Measurements from ENCODE around the gene ADCY6. TPM values are rescaled to one million over a fixed set of nuclear protein-coding genes. Genes with fewer than 3 reads are reported as not detected.

The ADCY6 gene
- total and polyA plus RNA-seq, 2 donors (not counting 3 experiments of a cell fraction or from before 2014, with no cell fraction given) = 37.0 to 46.2 TPM

DNA sequence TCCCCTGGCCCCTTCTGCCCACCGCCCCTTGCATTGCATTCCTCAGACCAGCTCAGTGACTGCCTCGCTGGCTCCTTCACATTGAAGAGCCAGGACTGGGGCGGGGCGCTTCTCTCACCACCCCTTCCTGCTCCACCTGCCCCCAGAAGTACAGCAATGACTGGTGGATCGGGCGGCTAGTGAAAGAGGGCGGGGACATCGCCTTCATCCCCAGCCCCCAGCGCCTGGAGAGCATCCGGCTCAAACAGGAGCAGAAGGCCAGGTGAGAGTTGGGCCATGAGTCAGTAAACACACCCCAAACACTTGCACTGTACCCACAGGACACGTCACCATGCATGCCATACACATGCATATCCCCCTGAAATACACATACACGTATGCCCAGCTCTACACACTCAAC is 35.2 kb upstream of the ADCY6 start:
- intact Hi-C loops (cut with micrococcal nuclease) (no loop called here), dilution Hi-C loops (cut with MboI; ENCODE audit: extremely low pct_ligation_motif_present, low sequenced_read_pairs) (no loop called here)
- no peak for DNase-seq (ENCODE audit: low read depth, low spot score)
- H3K4me3 ChIP-seq (replicated peaks in 1 of 3; ENCODE audit: insufficient read depth in 1 of 3, low read depth in 1 of 3, low read length in 3 of 3) = no peak overlapping the region
- H3K27me3 ChIP-seq (ENCODE audit: control insufficient read depth in 2 of 2, insufficient read depth in 2 of 2, low read length in 2 of 2) = no peaks in the 10 kb centered on the region
- H3K4me2 ChIP-seq (ENCODE audit: insufficient read depth, low read length) = no peak overlapping the region
- no peaks in the 10 kb centered on the region for H4K20me1 ChIP-seq (replicated peaks; ENCODE audit: control insufficient read depth, extremely low read depth, insufficient read depth, low read length)
- FAIRE-seq = no peak
- H3K27ac ChIP-seq (ENCODE audit: insufficient read depth, low read depth, low read length) = no peak overlapping the region
- peaks cover 6 to 47% of the 10 kb centered on the region in 2 experiments for H3K36me3 ChIP-seq (ENCODE audit: control insufficient read depth in 2 of 2, extremely low read depth in 1 of 2, insufficient read depth in 2 of 2, low read length in 2 of 2)
- H3K9me1 ChIP-seq (replicated peaks; ENCODE audit: control insufficient read depth, extremely low read depth, insufficient read depth, low read length) = no peaks in the 10 kb centered on the region
- no peak overlapping the region for H3K9ac ChIP-seq (replicated peaks; ENCODE audit: extremely low read depth, insufficient read depth, low read length)
- no peaks in the 10 kb centered on the region for H3K79me2 ChIP-seq (ENCODE audit: control insufficient read depth, insufficient read depth, low read length)
- no peaks in the 10 kb centered on the region for H3K4me1 ChIP-seq (ENCODE audit: control insufficient read depth, extremely low read depth, insufficient read depth, low read length)
- ChIA-PET CTCF (interaction anchor here (1.2 to 1.4 kb wide), 2 partner anchors 29 to 71 kb away, joined by 3 read pairs; no protein-coding TSS in a partner anchor), POLR2A (no interaction called here)
- TF ChIP-seq MYC (IDR thresholded peaks at IDR 0.05; ENCODE audit: low read depth, low read length) = no peak
- TF ChIP-seq, protein P1, sequence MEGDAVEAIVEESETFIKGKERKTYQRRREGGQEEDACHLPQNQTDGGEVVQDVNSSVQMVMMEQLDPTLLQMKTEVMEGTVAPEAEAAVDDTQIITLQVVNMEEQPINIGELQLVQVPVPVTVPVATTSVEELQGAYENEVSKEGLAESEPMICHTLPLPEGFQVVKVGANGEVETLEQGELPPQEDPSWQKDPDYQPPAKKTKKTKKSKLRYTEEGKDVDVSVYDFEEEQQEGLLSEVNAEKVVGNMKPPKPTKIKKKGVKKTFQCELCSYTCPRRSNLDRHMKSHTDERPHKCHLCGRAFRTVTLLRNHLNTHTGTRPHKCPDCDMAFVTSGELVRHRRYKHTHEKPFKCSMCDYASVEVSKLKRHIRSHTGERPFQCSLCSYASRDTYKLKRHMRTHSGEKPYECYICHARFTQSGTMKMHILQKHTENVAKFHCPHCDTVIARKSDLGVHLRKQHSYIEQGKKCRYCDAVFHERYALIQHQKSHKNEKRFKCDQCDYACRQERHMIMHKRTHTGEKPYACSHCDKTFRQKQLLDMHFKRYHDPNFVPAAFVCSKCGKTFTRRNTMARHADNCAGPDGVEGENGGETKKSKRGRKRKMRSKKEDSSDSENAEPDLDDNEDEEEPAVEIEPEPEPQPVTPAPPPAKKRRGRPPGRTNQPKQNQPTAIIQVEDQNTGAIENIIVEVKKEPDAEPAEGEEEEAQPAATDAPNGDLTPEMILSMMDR (IDR thresholded peaks at IDR 0.05; ENCODE audit: extremely low read depth in 1 of 2, insufficient read depth in 1 of 2, low read depth in 1 of 2, low read length in 2 of 2) = no peak
- no peak for TF ChIP-seq JUN (IDR thresholded peaks at IDR 0.05; ENCODE audit: borderline replicate concordance, insufficient read depth, insufficient read length, low read depth)
- TF ChIP-seq GATA2 (IDR thresholded peaks at IDR 0.05; ENCODE audit: insufficient read depth, insufficient read length, low read depth, low read length) = no peak
- TF ChIP-seq, protein P2, sequence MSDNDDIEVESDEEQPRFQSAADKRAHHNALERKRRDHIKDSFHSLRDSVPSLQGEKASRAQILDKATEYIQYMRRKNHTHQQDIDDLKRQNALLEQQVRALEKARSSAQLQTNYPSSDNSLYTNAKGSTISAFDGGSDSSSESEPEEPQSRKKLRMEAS (IDR thresholded peaks at IDR 0.05; ENCODE audit: insufficient read depth, insufficient read length) = no peak
- TF ChIP-seq POLR2AphosphoS5 (IDR thresholded peaks at IDR 0.05; ENCODE audit: insufficient read depth, low read depth, low read length) = no peak
- TF ChIP-seq POLR2A (IDR thresholded peaks at IDR 0.05; ENCODE audit: low read depth, low read length) = no peak
- TF ChIP-seq FOS (IDR thresholded peaks at IDR 0.05; ENCODE audit: borderline replicate concordance, insufficient read depth, low read length) = no peak
- no peak for TF ChIP-seq EZH2 (IDR thresholded peaks at IDR 0.05; ENCODE audit: borderline replicate concordance, low read depth, low read length, severe bottlenecking)
- no peak overlapping the region for H2AFZ ChIP-seq (ENCODE audit: low read depth, low read length)
- no TSS peak for BruUV-seq (replicated peaks)
- H3K9me3 ChIP-seq (replicated peaks; ENCODE audit: control insufficient read depth, insufficient read depth, low read length) = no peaks in the 10 kb centered on the region
